A172 (cell line): Measurements from ENCODE around the gene CCDC83. TPM values are rescaled to one million over a fixed set of nuclear protein-coding genes. Genes with fewer than 3 reads are reported as not detected.
"Not testable (repeated sequence)": the region's sequence is repeated elsewhere in the genome, so short reads cannot be mapped to it uniquely, and the experiment has no call there.

Source experiments
- DNase-seq: peaks from one replicate; pipeline ENCODE4 v3.0.0-alpha.2; 2015; ENCODE audit warnings: low spot score
- total RNA-seq: library from RNA; depleted of rRNA; stranded (reverse); fragments of >200 nt; shearing (Covaris generic); gene quantifications from 2 replicates; pipeline ENCODE4 v1.2.3, GENCODE V29; 2014

The CCDC83 gene
- total RNA-seq, 1 experiment from 2014 or later = not detected

- DNase-seq = peak; percentile 49
Observed at GRCh38 chr11:85941380-85941973, 86.3 kb downstream of the CCDC83 start.

GRCh38 chr11:85945296-85945695 lies 90.1 kb downstream of the CCDC83 start:
- no peak for DNase-seq

- no peak for DNase-seq
Observed at GRCh38 chr11:85945788-85946187, 90.6 kb downstream of the CCDC83 start.

- no peak for DNase-seq
Observed at GRCh38 chr11:85946221-85946620, 91.0 kb downstream of the CCDC83 start.

GRCh38 chr11:85947431-85948272 lies 92.5 kb downstream of the CCDC83 start:
- DNase-seq = peak; percentile 51

GRCh38 chr11:85948884-85949283 lies 93.7 kb downstream of the CCDC83 start:
- no peak for DNase-seq

- DNase-seq = no peak
Observed at GRCh38 chr11:85949798-85950197, 94.6 kb downstream of the CCDC83 start.

- no peak for DNase-seq
Observed at GRCh38 chr11:85950317-85951048, 95.3 kb downstream of the CCDC83 start.

GRCh38 chr11:85951049-85951405 lies 95.8 kb downstream of the CCDC83 start:
- no peak for DNase-seq

GRCh38 chr11:85951428-85952107 lies 96.4 kb downstream of the CCDC83 start:
- no peak for DNase-seq

- DNase-seq = not testable (repeated sequence)
Observed at GRCh38 chr11:85952108-85952485, 96.9 kb downstream of the CCDC83 start.

GRCh38 chr11:85953491-85954143 lies 98.4 kb downstream of the CCDC83 start:
- DNase-seq = no peak

GRCh38 chr11:85955531-85955930 lies 100.3 kb downstream of the CCDC83 start:
- DNase-seq = peak; percentile 29

GRCh38 chr11:85960678-85961077 lies 105.5 kb downstream of the CCDC83 start:
- DNase-seq = no peak

GRCh38 chr11:85961130-85961529 lies 105.9 kb downstream of the CCDC83 start:
- DNase-seq = no peak

- DNase-seq = no peak
Observed at GRCh38 chr11:85961930-85962363, 106.8 kb downstream of the CCDC83 start.

GRCh38 chr11:85965202-85965601 lies 110.0 kb downstream of the CCDC83 start:
- no peak for DNase-seq

GRCh38 chr11:85967457-85967856 lies 112.3 kb downstream of the CCDC83 start:
- DNase-seq = no peak
